Hepatocyte (in vitro differentiated cells): ENCODE data around the gene NENF. TPM values are rescaled to one million over a fixed set of nuclear protein-coding genes. Genes with fewer than 3 reads are reported as not detected.
"Not testable (repeated sequence)": the region's sequence is repeated elsewhere in the genome, so short reads cannot be mapped to it uniquely, and the experiment has no call there.

Experiments
- DNase-seq: peaks from one replicate; pipeline ENCODE4 v3.0.0-alpha.2; 2016; ENCODE audit warnings: low spot score
- H2AFZ ChIP-seq: fragments of 200-600 bp; sonication (generic); 2 replicates; pipeline ENCODE4 v1.6.0; 2016; ENCODE audit warnings: antibody characterized with exemption, mild to moderate bottlenecking
- H3K27ac ChIP-seq: fragments of 200-600 bp; sonication (generic); 2 replicates; pipeline ENCODE4 v1.5.1; 2016; ENCODE audit warnings: mild to moderate bottlenecking
- H3K27me3 ChIP-seq: fragments of 200-600 bp; sonication (generic); 2 replicates; pipeline ENCODE4 v1.6.1; 2016
- H3K36me3 ChIP-seq: fragments of 200-600 bp; sonication (generic); replicated peaks from 2 replicates; pipeline ENCODE4 v1.5.1; 2016; ENCODE audit warnings: low read depth; ENCODE audit not compliant: insufficient read depth
- H3K4me1 ChIP-seq: fragments of 200-600 bp; sonication (generic); 2 replicates; pipeline ENCODE4 v1.5.1; 2016; ENCODE audit warnings: mild to moderate bottlenecking, moderate library complexity; ENCODE audit not compliant: insufficient read depth
- H3K4me2 ChIP-seq: fragments of 200-600 bp; sonication (generic); 2 replicates; pipeline ENCODE4 v1.6.0; 2016
- H3K4me3 ChIP-seq: fragments of 200-600 bp; sonication (generic); 2 replicates; pipeline ENCODE4 v1.5.1; 2016; ENCODE audit warnings: mild to moderate bottlenecking
- H3K79me2 ChIP-seq: fragments of 200-600 bp; sonication (generic); 2 replicates; pipeline ENCODE4 v1.6.0; 2017; ENCODE audit warnings: mild to moderate bottlenecking
- H3K9me2 ChIP-seq: fragments of 200-600 bp; sonication (generic); replicated peaks from 2 replicates; pipeline ENCODE4 v1.6.0; 2017; ENCODE audit warnings: mild to moderate bottlenecking; ENCODE audit not compliant: insufficient read depth
- H3K9me3 ChIP-seq: fragments of 200-600 bp; sonication (generic); 2 replicates; pipeline ENCODE4 v1.5.1; 2016; ENCODE audit warnings: low read depth, mild to moderate bottlenecking
- H4K20me1 ChIP-seq: fragments of 200-600 bp; sonication (generic); 2 replicates; pipeline ENCODE4 v1.6.0; 2016; ENCODE audit warnings: mild to moderate bottlenecking; ENCODE audit not compliant: insufficient read depth, poor library complexity, severe bottlenecking
- EZH2 ChIP-seq: fragments of 200-600 bp; sonication (generic); IDR thresholded peaks from 2 replicates; pipeline ENCODE4 v1.6.1; 2016; ENCODE audit warnings: antibody characterized with exemption, mild to moderate bottlenecking, borderline replicate concordance
- EZH2phosphoT487 ChIP-seq: fragments of 200-600 bp; sonication (generic); IDR thresholded peaks from one replicate; pipeline ENCODE4 v1.6.1; 2018; ENCODE audit warnings: antibody characterized with exemption, mild to moderate bottlenecking, low read depth, moderate library complexity; ENCODE audit not compliant: unreplicated experiment, severe bottlenecking
- WGBS: methylation state at CpG from one replicate; pipeline ENCODE4 v1.1.6; 2016; ENCODE audit warnings: low lambda C conversion rate; ENCODE audit errors: missing lambda C conversion rate; 5-methylcytosine and 5-hydroxymethylcytosine counted together
- polyA plus RNA-seq: library from polyadenylated mRNA; unstranded; fragments of >200 nt; fragmentation: Nextera tagmentation; extraction: Ambion mirVana; gene quantifications from 2 replicates; pipeline ENCODE4 v1.2.1, GENCODE V29; 2016
- total RNA-seq: library from RNA; depleted of rRNA; stranded (reverse); fragments of >200 nt; gene quantifications from 2 replicates; pipeline ENCODE4 v1.2.3, GENCODE V29; 2014
- TF ChIP-seq, protein P1 (sequence below): fragments of 200-600 bp; sonication (generic); IDR thresholded peaks from 2 replicates; pipeline ENCODE4 v1.5.1; 2016; ENCODE audit warnings: antibody characterized with exemption, mild to moderate bottlenecking; ENCODE audit not compliant: poor library complexity

The NENF gene
- total and polyA plus RNA-seq, 2 experiments from 2014 or later: 52.3 to 115 TPM

DNA sequence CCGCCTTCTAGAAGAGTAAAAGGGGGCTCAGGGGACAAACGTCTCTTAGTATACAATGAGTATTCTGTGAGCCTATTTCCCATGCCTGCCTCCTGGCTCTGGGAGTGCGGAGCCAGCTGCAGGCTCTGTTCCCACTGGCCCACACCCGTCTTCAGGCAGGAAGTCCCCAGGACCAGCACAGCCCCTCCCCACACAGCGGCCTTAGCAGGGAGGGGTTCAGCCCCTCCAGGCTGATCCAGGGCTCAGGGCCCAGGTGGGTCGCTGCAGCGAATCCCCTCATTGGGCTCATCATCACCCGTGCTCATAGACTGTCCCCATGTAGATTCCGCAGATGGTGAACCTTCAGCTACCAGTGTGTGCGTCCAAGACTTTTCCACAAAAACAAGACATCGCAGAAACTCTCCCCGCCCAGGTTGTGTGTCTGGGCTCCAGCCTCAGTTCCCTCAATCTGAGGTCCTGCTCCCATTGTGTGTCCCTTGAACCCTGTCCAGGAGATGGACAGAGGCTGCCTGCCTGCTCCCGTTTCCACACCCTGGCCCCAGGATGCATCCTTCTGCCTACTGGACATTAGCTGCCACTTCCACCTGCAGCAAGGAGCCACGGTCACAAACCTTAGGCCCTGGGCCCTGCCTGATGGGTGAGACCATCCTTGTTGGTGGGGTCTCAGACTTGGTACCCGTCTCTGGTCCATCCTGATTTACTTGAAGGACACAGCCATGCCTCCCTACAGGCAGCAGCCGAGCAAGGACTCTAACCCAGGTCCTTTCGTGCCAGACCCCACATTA lies 39.4 kb downstream of the NENF start:
- Histone ChIP-seq H3K79me2 (no peaks in the 10 kb centered on the region), H2AFZ (no peak overlapping the region), H3K4me3 (no peak overlapping the region), H4K20me1 (no peaks in the 10 kb centered on the region), H3K36me3 (no peaks in the 10 kb centered on the region), H3K9me2 (no peaks in the 10 kb centered on the region), H3K27me3 (no peaks in the 10 kb centered on the region), H3K4me2 (no peak overlapping the region), H3K4me1 (peaks cover 6% of the 10 kb centered on the region), H3K9me3 (no peaks in the 10 kb centered on the region), H3K27ac (no peak overlapping the region)
- TF ChIP-seq, protein P1, sequence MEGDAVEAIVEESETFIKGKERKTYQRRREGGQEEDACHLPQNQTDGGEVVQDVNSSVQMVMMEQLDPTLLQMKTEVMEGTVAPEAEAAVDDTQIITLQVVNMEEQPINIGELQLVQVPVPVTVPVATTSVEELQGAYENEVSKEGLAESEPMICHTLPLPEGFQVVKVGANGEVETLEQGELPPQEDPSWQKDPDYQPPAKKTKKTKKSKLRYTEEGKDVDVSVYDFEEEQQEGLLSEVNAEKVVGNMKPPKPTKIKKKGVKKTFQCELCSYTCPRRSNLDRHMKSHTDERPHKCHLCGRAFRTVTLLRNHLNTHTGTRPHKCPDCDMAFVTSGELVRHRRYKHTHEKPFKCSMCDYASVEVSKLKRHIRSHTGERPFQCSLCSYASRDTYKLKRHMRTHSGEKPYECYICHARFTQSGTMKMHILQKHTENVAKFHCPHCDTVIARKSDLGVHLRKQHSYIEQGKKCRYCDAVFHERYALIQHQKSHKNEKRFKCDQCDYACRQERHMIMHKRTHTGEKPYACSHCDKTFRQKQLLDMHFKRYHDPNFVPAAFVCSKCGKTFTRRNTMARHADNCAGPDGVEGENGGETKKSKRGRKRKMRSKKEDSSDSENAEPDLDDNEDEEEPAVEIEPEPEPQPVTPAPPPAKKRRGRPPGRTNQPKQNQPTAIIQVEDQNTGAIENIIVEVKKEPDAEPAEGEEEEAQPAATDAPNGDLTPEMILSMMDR: no peak
- TF ChIP-seq EZH2phosphoT487: no peak
- TF ChIP-seq EZH2: no peak
- DNase-seq: no peak
- WGBS: 91% methylated on average over 17 of the region's 17 CpGs

DNA sequence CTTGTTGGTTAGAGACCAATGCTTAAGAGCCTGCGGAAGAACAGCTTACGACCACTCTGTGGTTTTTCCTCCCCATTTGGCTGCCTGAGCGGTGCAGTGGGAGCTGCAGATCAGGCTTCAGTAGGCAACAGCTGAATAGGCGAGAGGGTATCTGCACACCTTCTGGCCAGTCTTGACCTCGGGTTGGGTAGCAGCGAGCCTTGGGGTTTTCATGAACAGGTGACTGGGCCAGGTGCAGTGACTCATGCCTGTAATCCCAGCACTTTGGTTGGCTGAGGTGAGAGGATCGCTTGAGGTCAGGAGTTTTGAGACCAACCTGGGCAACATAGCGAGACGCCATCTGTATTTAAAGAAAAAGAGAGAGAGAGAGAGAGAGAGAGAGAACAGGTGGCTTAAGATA lies 41.0 kb downstream of the NENF start:
- TF ChIP-seq EZH2: no peak
- TF ChIP-seq EZH2phosphoT487: no peak
- TF ChIP-seq, protein P1: no peak
- no peaks in the 10 kb centered on the region for H3K36me3 ChIP-seq
- no peak overlapping the region for H3K27ac ChIP-seq
- no peak overlapping the region for H2AFZ ChIP-seq
- H3K4me3 ChIP-seq: no peak overlapping the region
- H3K4me2 ChIP-seq: no peak overlapping the region
- no peaks in the 10 kb centered on the region for H3K4me1 ChIP-seq
- 88% methylated on average over 9 of the region's 9 CpGs for WGBS
- H4K20me1 ChIP-seq: no peaks in the 10 kb centered on the region
- H3K27me3 ChIP-seq: no peaks in the 10 kb centered on the region
- DNase-seq: no peak
- no peaks in the 10 kb centered on the region for H3K79me2 ChIP-seq
- H3K9me2 ChIP-seq: no peaks in the 10 kb centered on the region
- no peaks in the 10 kb centered on the region for H3K9me3 ChIP-seq

DNA sequence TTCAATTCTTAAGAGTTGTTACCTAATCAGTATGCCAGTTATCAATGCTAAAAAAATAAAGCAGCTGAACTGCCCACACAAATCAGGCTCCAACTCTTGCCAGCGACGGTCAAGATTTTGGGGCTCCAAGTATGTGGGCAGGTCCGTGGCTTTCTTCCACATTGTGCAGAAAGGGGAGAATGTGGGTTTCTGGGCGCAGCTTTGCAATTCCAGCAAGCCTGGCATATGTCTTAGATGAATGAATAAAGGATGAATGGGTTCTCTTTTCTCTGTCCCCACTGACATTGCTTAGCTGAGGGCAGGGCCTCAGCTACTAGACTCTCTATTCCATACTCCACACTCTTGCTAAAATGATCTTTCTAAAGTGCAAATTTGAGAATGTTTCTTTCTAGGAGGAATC lies 42.4 kb downstream of the NENF start:
- TF ChIP-seq, protein P1: no peak
- no peak for TF ChIP-seq EZH2phosphoT487
- no peak for TF ChIP-seq EZH2
- 98% methylated on average over 4 of the region's 4 CpGs for WGBS
- no peaks in the 10 kb centered on the region for H4K20me1 ChIP-seq
- no peak overlapping the region for H2AFZ ChIP-seq
- no peak overlapping the region for H3K27ac ChIP-seq
- H3K9me3 ChIP-seq: no peaks in the 10 kb centered on the region
- H3K4me1 ChIP-seq: no peaks in the 10 kb centered on the region
- H3K4me3 ChIP-seq: no peak overlapping the region
- DNase-seq: no peak
- H3K9me2 ChIP-seq: no peaks in the 10 kb centered on the region
- H3K36me3 ChIP-seq: no peaks in the 10 kb centered on the region
- H3K79me2 ChIP-seq: no peaks in the 10 kb centered on the region
- no peaks in the 10 kb centered on the region for H3K27me3 ChIP-seq
- no peak overlapping the region for H3K4me2 ChIP-seq

DNA sequence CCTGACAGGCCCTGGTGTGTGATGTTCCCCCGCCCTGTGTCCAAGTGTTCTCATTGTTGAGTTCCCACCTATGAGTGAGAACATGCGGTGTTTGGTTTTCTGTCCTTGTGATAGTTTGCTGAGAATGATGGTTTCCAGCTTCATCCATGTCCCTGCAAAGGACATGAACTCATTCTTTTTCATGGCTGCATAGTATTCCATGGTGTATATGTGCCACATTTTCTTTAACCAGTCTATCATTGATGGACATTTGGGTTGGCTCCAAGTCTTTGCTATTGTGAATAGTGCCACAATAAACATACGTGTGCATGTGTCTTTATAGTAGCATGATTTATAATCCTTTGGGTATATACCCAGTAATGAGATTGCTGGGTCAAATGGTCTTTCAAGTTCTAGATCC lies 43.1 kb downstream of the NENF start:
- not testable (repeated sequence) for H3K4me2 ChIP-seq, H3K9me2 ChIP-seq, H2AFZ ChIP-seq, H3K9me3 ChIP-seq, H4K20me1 ChIP-seq, H3K4me1 ChIP-seq, DNase-seq, H3K79me2 ChIP-seq, H3K27me3 ChIP-seq, H3K36me3 ChIP-seq, H3K27ac ChIP-seq, H3K4me3 ChIP-seq
- 95% methylated on average over 3 of the region's 3 CpGs for WGBS
